Ishikawa (cell line): ENCODE results near the gene MARCHF10.

Experiments
- CEBPB ChIP-seq: IDR thresholded peaks from 2 replicates; pipeline ENCODE4 v1.6.1; 2012
- CREB1 ChIP-seq: IDR thresholded peaks from 2 replicates; pipeline ENCODE4 v1.6.1; 2012; ENCODE audit warnings: low read depth
- EGR1 ChIP-seq: IDR thresholded peaks from 2 replicates; pipeline ENCODE4 v1.6.1; 2012
- EP300 ChIP-seq: IDR thresholded peaks from 2 replicates; pipeline ENCODE4 v1.6.1; 2012; ENCODE audit warnings: borderline replicate concordance
- FOXM1 ChIP-seq: IDR thresholded peaks from 2 replicates; pipeline ENCODE4 v1.6.1; 2012; ENCODE audit warnings: low read depth, borderline replicate concordance
- MAX ChIP-seq: IDR thresholded peaks from 2 replicates; pipeline ENCODE4 v1.6.1; 2012
- REST ChIP-seq: IDR thresholded peaks from 2 replicates; pipeline ENCODE4 v1.6.1; 2012; ENCODE audit warnings: low read depth, mild to moderate bottlenecking
- TAF1 ChIP-seq: IDR thresholded peaks from 2 replicates; pipeline ENCODE4 v1.6.1; 2012; ENCODE audit warnings: low read depth, mild to moderate bottlenecking
- TCF12 ChIP-seq: IDR thresholded peaks from 2 replicates; pipeline ENCODE4 v1.6.1; 2012; ENCODE audit warnings: low read depth
- TEAD4 ChIP-seq: IDR thresholded peaks from 2 replicates; pipeline ENCODE4 v1.6.1; 2012
- YY1 ChIP-seq: IDR thresholded peaks from 2 replicates; pipeline ENCODE4 v1.6.1; 2012; ENCODE audit warnings: low read depth

- TF ChIP-seq YY1: no peak
- no peak for TF ChIP-seq MAX
- TF ChIP-seq EP300: no peak
- no peak for TF ChIP-seq CREB1
- TF ChIP-seq FOXM1: no peak
- TF ChIP-seq REST: no peak
- no peak for TF ChIP-seq CEBPB
- no peak for TF ChIP-seq TEAD4
- TF ChIP-seq TAF1: no peak
- TF ChIP-seq EGR1: no peak
- TF ChIP-seq TCF12: no peak
Measured at GRCh38 chr17:62780269-62780668, 27.8 kb downstream of the MARCHF10 start.
